RKO (cell line): Measurements from ENCODE around the gene BBOX1.
A peak's percentile ranks its signal among the peaks of the same experiment; 100 is the strongest.

Experiments
- DNase-seq: peaks from one replicate; pipeline ENCODE4 v3.0.0-alpha.2; 2016; ENCODE audit warnings: low spot score

Gene BBOX1

DNA sequence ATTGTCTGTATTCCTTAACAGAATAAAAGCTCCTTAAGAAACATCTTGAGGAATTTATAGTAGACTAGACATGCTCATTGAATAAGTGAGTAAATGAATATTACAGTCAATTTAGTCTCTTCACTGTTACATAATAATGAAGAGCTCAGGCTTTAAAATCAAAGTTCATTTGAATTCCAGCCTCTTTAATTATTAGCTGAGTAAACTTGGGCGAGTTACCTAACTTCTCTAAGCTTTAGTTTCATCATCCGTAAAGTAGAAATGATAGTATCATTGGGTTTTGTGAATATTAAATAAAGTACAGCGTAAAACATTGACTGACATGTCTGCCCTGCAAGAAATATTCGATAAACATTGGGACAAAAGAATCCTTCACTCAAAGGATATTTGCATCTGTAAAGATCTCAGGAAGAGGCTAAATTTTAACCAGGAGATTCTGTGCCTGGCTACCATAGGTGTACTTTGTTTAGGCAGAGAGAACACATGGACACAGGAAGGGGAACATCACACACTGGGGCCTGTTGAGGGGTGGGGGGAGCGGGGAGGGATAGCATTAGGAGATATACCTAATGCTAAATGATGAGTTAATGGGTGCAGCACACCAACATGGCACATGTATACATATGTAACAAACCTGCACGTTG, 15.2 kb upstream of the BBOX1 start:
- no peak for DNase-seq

DNA sequence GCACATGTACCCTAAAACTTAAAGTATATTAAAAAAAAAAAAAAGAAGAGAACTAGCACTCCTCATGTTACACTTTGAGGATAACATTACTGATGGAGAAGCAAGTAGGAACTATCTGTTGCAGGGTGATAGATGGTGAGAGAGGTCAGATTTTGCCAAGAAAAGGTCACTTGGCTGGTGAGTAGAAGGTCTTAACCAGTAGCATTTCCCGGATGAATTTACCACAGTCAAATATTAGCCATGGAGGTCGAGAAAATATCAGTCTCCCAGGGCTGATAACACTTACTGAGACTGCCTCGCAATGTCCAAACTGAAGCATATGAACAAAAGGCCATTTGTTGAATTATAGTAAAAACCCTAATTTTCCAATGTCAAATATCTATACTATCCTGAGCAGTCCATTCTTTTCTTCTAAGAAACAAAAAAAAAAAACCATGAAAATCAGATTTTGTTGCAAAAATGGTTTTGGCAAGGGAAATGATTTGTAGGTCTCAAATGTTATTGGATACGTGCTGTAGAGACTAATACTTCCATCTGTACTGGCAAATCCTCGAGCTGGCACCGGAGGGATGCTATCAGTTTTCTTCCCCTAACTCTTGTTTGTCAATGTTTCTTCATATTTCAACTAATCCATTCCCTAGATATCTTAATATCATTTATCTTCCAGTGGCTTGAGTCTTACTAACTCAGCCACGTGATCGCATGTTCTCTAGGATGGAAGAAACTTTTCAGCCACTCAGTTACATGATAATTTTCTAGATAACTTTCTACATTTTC, 14.5 kb upstream of the BBOX1 start:
- DNase-seq, result no peak

DNA sequence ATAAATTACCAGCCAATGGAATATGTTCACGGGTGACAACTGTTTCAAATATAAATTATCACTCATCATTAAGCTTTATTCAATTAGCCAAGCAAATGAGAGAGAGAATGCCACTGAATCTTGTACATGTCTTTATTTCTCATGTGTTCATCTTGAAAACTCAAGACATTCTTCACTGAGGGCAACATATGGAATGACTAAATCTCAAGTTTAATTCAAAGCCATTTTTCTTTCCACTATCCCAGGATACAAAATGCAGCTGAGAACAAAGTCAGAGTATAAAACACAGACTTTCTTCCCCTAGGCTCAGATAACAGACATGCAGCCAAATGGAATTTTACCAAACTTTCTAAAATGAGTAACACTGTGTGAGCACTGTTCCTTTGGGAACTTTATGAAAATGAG, 12.1 kb upstream of the BBOX1 start:
- no peak for DNase-seq

DNA sequence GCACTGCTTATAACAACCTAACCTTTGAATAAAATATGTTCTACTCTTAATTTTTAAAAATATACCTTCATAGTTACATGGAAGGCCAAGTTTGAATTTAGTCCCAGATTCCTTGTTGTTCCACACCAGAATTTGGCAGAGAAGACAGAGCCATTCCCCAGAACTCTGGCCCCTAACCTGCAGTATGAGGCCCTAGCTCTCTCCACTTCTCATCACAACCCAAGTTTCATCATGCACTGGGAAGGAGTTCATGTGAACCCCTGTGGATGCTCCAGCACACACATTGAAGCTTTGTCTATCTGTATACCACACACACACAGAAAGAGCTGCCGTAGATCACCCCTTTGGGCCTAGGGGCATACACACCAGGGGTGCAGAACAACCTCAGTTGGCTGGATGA, 10.6 kb upstream of the BBOX1 start:
- no peak for DNase-seq

DNA sequence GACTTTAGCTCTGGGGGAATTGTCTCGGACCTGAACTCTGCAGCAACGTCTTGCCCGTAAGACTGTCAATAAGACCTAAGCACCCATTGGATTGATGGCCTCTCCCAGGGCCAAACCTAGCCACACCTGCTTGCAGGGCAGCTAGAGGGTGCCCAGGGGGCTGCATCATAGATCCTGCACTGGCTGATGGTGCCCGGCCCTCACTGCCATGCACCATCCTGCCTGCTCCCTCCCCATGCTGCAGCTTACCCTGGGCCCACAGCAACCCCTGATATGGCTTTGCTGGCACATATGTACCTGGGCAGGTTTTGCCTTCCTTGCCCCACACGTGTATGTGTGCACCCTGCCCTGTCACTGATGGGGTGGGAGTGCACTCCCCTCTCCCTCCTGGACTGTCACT, 8.9 kb upstream of the BBOX1 start:
- no peak for DNase-seq

DNA sequence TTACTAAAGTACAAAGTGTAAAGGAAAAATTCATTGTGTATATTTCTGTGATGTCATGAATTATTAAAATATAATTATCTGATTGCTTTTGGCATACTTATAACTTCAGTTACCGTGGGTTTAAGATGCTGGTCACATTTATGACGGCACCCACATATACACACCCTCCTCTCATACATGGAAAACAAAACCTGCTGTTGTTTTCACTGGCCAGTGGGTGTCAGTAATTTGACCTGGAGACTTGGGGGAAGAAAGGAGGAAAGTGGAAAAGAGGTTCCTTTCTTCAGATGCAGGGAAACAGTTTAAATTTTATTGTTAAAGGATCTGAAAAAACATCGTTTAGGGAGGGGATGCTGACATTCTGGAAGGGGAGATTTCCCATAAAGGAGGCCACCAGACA, 742 bp upstream of the BBOX1 start:
- no peak for DNase-seq

DNA sequence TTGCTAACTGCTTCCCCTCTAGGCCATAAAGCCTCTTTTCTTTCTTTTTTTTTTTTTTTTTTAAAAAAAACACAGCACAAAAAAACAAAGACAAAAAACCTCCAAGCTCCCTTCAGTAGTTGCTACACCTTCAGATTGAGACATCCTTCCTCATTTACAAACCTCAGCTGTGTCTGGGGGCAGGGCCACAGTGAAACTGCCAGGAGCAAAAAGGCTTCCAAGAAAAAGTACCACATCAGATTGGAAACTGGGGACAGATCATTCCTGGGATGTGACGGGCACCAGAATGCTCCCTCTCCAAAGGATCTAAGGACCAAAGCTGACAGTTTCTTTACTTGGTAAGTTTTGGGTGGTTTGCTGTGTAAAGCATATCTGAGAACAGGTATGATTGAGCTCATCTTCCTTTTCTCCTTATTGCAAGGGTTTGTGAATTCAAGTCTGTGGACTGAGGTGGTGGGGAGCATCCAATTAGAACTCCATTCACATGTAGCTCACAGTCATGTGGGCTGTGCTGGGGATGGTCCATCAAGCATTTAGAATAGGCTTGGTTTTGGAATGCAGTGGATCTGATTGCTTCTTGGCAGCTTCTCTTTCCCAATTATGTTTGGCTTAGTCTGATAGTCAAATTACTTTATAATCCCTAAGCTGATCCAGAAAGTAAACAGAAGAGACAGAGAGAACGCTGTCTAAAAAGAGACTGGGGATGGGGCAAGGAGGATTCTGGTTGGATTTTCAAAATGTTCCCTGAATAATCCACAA, 705 bp downstream of the BBOX1 start:
- DNase-seq, result no peak

DNA sequence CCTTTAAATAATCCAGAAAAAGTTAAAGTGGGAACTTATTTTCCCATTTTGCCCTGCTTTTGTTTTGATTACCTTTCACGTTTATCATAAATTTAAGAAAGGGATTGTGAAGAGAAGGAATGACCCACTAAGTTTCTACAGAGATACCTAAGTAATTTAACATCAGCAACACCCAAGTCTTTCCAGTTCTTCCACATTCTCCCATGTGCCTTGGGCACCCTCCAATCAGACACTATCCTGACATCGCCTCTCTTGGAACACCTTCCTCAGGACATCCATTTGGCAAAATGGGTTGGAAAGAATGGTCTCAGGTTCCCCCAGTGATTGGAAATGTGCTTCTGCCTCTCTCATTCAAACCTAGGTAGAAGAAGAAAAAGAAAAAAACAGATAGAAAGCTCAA, 6.3 kb downstream of the BBOX1 start:
- DNase-seq, result no peak

DNA sequence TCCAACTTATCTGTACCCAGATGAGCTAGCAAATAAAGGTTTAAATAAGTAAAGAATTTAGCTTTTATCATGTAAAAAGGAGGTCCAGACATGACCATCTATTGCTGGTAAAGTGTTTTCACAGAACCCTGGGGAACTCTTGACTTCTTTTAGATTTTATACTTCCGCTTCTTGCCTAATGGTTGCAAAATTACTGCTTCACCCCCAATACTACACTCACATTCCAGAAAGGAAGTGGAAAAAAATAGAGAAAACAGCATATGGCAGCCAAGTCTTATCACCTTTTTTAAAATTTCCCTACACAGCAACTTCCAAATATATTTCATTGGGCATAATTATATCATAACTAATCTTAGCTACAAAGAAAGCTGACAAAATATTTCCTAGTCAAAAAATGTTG, 12.1 kb downstream of the BBOX1 start:
- no peak for DNase-seq

DNA sequence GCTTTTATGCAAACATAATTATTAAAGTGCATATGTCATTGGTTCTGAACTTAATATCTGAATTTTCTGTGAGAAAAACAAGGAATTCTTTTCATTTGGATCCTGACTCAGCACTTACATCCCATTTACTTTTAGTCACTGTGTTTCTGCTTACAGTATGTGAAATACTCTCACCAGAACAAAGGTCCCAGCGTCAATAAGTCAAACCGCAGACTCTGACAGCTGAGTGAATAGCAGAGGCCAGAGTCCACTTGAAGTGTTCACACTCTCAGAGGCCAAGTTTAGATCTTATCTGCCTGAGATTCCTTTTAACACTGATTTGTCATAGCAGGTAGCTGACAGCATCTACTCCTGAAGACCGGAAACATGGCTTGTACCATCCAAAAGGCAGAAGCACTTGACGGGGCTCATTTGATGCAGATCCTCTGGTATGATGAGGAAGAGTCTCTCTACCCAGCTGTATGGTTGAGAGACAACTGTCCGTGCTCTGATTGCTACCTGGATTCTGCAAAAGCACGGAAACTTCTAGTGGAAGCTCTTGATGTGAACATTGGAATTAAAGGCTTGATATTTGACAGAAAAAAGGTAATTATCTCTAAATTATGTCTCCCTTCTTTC, 14.6 kb downstream of the BBOX1 start:
- peak; percentile 11 for DNase-seq

DNA sequence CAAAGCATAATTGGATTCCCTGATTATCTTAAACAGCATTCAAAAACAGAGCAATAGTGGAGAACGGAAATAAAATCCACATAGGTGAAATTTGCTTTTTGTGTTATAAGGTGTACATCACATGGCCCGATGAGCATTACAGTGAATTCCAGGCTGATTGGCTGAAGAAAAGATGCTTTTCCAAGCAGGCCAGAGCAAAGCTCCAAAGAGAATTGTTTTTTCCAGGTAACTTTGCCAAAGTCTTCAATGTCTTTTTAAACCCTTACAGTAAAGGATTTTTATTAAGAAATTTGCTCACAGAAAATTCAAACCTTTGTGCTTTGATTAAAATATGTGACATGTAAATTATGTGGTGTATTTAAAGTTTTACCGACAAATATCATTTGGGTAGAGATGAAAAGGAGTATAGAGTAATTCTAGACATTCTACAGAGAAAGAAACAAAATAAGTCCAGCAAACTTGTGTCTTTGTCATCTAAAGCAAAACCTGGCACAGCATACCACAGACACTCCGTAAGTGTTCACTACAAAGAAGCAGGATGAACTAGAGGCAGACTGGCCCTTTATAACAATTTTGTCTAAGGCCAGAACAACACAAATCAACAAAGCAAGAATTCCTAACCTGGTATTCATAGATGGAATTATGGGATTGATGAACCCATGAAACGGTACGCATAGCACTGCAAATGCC, 16.6 kb downstream of the BBOX1 start:
- no peak for DNase-seq

DNA sequence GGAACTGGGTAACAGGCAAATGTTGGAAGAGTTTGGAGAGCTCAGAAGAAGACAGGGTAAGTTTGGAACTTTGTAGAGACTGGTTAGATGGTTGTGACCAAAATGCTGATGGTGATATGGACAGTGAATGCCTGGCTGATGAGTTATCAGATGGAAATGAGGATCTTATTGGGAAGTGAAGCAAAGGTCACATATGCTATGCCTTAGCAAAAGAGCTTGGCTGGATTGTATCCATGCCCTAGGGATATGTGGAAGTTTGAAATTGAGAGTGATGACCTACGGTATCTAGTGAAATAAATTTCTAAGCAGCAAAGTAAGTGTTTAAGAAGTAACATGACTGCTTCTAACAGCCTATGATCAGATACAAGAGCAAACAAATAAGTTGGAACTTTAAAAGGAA, 17.8 kb downstream of the BBOX1 start:
- DNase-seq, result no peak

DNA sequence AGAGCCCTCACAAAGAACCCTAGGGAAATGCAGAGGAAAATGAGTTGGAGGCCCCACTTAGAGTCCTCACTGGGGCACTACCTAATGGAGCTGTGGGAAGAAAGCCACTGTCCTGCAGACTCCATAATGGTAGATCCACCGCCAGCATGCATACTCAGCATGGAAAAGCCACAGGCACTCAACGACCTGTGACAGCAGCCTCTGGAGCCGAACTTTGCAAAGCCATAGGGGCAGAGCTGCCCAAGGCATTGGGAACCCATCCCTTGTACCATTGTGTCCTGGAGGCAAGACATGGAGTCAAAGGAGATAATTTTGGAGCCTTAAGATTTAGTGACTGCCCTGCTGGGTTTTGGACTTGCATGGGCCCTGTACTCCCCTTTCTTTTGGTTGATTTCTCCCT, 18.8 kb downstream of the BBOX1 start:
- no peak for DNase-seq

DNA sequence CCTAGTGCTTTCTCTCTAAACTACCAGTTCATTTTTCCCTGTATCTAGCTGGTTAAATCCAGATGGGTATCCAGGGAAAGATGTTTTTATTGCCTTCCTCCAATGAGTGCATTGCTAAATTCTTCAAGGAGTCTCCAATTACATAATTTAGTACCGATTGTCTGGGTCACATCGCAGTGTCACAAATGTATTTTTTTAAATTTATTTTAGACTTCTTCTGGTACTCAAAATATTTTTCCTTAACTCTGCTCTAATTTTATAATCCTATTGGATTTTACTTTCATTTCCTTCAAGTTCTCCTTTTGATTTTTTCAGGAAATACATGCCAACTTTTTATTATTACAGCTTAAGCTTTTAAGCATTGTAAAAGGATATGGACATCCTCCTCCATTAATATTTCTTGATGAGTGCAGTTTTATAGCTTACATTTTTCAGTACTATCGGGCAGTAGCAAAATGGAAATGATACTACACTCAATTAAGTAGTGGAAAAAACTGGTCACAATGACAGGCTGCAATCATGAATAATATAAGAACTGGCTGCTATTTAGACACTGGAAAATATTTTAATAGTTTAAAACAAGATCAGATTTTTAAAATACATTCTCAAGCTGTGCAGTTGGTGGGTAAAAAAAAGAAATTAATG, 20.3 kb downstream of the BBOX1 start:
- DNase-seq, result no peak

DNA sequence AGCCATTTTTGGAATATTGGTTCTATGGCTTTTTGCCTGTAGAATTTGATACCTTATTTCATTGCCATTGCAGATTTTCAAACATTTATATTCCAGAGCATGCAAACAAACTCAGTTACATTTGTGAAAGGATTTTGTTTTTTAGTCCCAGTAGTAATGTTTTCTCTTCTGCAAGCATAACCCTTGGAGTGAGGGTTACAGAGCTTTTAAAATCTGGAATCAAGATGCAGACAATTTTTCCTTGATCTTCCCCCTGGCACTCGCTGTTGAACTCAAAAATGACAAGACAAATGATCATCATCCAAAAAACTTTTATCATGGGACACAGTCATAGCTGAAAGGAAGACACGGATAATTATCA, 20.8 kb downstream of the BBOX1 start:
- no peak for DNase-seq

DNA sequence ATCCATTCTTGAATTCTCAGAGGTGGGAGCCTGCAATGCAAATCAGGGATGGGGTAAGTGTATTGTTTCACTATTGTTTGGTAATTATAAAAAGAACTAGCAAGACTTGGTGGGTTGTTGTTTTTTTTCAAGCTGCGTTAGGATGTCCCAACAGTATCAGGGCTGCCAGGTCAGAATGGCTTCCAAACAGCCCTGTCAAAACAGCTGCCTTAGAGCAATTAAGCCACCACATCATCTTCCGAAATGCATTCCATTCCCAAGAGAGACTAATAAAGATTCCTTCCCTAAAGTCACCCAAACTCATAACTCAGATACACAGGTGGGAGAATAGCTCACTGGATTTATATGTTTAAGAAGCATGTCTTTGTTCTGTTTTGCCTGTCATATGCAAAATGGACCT, 23.5 kb downstream of the BBOX1 start:
- DNase-seq, result no peak

DNA sequence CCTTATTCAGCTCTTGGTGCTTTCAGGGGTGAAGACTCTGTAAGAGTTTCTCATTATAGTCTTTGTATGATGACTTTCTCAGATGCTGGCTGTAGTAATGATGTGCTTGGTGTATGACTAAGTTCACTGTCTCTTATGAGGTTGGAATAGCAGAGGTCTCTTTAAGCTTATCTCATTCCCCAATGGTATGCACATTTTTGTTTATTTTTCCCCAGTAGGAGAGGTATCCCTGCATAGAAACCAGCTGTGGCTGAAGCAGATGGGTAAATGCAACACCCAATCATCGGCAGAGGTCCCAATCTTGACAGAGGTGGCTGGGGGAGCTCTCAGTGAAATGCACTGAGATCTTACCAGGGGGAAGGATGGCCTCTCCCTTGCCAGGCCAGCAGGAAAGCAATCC, 34.6 kb downstream of the BBOX1 start:
- DNase-seq, result no peak

DNA sequence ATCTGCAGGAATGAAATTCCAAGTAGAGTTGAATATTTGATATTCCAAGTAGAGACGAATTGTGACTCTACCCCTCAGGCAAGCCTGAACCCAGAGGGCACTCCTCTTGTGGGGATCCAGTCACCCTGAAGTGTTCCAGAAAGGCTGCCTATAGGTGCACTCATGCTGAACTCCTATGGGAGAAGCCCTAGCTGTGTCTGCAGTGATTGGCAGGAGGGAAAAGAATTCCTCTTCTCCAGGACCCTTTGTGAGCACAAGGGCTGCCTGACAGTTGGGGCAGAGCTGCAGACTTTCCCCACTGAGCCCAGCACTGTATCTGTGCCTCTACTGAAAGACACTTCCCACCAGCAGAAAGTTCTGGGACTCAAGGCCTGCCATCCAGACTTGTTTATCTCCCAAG, 35.0 kb downstream of the BBOX1 start:
- DNase-seq, result no peak

DNA sequence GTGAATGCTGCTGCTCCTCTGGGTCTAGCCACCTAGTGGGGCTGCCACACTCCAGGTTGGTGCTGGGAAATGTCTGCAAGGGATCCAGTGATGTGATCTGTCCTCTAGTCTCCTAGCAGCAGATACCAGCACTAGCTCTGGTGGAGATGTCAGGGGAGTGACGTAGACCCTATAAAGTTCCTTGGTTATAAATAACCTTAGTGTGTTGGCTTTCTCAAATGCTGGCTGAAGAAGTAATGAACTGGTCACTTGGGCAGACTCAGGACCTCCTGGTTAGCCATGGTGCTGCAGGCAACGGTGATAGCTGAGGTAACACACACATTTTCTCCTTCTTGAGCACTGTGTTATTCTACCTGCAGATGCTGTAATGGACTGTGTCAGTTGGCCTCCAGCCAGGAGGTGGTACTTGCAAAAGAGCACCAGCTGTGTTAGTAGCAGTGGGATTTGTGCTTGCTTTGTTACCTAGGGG, 35.5 kb downstream of the BBOX1 start:
- DNase-seq, result no peak

DNA sequence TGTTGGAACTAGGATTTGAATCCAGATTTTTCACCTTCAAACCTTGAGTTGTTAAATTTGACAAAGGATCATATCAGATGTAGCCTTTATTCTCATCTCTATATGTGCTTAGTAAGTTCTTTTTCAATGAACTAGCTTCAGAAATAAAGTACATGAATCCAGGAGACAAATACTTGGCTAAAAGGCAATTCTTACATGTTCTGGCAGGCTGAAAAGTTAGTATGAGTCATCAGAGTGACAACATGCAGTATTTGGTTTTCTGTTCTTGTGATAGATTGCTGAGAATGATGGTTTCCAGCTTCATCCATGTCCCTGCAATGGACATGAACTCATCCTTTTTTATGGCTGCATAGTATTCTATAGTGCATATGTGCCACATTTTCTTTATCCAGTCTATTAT, 40.4 kb downstream of the BBOX1 start:
- no peak for DNase-seq

DNA sequence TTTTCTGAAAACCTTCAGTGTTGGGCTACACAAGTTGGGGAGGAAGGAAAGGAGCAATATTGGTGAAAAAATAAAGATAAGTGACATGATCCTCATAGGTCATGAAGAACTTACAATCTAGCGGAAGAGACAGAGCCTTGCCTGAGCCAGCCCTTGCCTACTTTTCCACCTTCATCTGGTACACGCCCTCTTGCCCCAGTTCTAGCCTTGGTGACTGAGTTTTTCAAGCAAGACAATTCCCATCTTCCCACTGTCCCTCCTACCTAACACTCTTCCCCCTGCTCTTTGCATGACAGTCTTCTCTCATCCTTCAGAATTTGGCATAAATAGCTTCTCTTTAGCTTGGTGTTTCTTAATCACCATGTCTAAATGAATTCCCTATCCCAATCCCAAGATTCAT, 42.6 kb downstream of the BBOX1 start:
- no peak for DNase-seq

DNA sequence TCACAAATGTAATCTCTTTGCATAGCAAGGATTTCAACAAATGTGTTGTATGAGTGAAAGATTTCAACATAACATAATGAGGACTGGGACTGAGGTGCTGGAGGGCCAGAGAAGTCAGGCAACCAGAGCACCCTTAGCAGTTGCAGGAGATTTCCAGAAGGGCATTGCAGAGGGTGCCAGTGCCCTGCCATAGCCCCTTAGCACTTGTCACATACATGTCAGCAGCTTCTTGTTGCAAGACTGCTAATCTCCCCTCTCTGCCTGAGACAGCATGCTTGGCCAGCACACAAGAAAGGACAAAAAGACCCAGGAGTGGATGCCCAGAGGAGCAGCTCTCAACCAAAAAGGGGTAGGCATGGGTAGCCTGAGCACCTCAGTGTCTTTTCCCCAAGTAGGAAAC, 43.2 kb downstream of the BBOX1 start:
- no peak for DNase-seq
